Smooth muscle cell (in vitro differentiated cells): ENCODE measurements around the gene HSPB1. TPM values are rescaled to one million over a fixed set of nuclear protein-coding genes. Genes with fewer than 3 reads are reported as not detected.

ENCODE experiments used
- DNase-seq: peaks from one replicate; lab custom pipeline; 2025; ENCODE audit not compliant: unreplicated experiment; lab: John Stamatoyannopoulos, UW
- H2AFZ ChIP-seq: fragments of 200-600 bp; sonication (generic); 2 replicates; pipeline ENCODE4 v1.6.0; 2016; ENCODE audit warnings: antibody characterized with exemption, low read depth, mild to moderate bottlenecking
- H3F3A ChIP-seq: fragments of 200-600 bp; sonication (generic); 2 replicates; pipeline ENCODE4 v1.6.0; 2017; ENCODE audit warnings: antibody characterized with exemption, low read depth
- H3K27ac ChIP-seq: fragments of 200-600 bp; sonication (generic); 2 replicates; pipeline ENCODE4 v1.5.1; 2016; ENCODE audit warnings: low read depth, mild to moderate bottlenecking
- H3K27me3 ChIP-seq: fragments of 200-600 bp; sonication (generic); 2 replicates; pipeline ENCODE4 v1.6.1; 2016; ENCODE audit warnings: low read depth, mild to moderate bottlenecking
- H3K36me3 ChIP-seq: fragments of 200-600 bp; sonication (generic); 2 replicates; pipeline ENCODE4 v1.5.1; 2016; ENCODE audit warnings: low read depth
- H3K4me1 ChIP-seq: fragments of 200-600 bp; sonication (generic); 2 replicates; pipeline ENCODE4 v1.5.1; 2016; ENCODE audit warnings: low read depth
- H3K4me2 ChIP-seq: fragments of 200-600 bp; sonication (generic); 2 replicates; pipeline ENCODE4 v1.6.0; 2016; ENCODE audit warnings: mild to moderate bottlenecking
- H3K4me3 ChIP-seq: fragments of 200-600 bp; sonication (generic); 2 replicates; pipeline ENCODE4 v1.5.1; 2016; ENCODE audit warnings: mild to moderate bottlenecking
- H3K79me2 ChIP-seq: fragments of 200-600 bp; sonication (generic); 2 replicates; pipeline ENCODE4 v1.6.0; 2016; ENCODE audit warnings: low read depth, mild to moderate bottlenecking
- H3K9ac ChIP-seq: fragments of 200-600 bp; sonication (generic); 2 replicates; pipeline ENCODE4 v1.6.0; 2016; ENCODE audit warnings: low read depth
- H3K9me3 ChIP-seq: fragments of 200-600 bp; sonication (generic); replicated peaks from 2 replicates; pipeline ENCODE4 v1.5.1; 2016; ENCODE audit warnings: low read depth
- H4K20me1 ChIP-seq: fragments of 200-600 bp; sonication (generic); 2 replicates; pipeline ENCODE4 v1.6.0; 2016; ENCODE audit warnings: low read depth
- WGBS: methylation state at CpG from one replicate; pipeline ENCODE4 v1.1.7; 2016; ENCODE audit warnings: low lambda C conversion rate; 5-methylcytosine and 5-hydroxymethylcytosine counted together
- polyA plus RNA-seq: library from polyadenylated mRNA; unstranded; fragments of >200 nt; fragmentation: Nextera tagmentation; extraction: Ambion mirVana; gene quantifications from 2 replicates; pipeline ENCODE4 v1.2.1, GENCODE V29; 2016
- total RNA-seq: library from RNA; depleted of rRNA; stranded (reverse); fragments of >200 nt; gene quantifications from 2 replicates; pipeline ENCODE4 v1.2.3, GENCODE V29; 2014
- TF ChIP-seq, protein P1 (sequence below): fragments of 200-600 bp; sonication (generic); IDR thresholded peaks from 2 replicates; pipeline ENCODE4 v1.5.1; 2017; ENCODE audit warnings: borderline replicate concordance, mild to moderate bottlenecking, antibody characterized with exemption; ENCODE audit not compliant: insufficient read depth, poor library complexity, severe bottlenecking

HSPB1 gene
- total and polyA plus RNA-seq, 2 experiments from 2014 or later = 484 to 1,842 TPM

- no peak for DNase-seq
- Histone ChIP-seq H2AFZ (no peak overlapping the region), H3K36me3 (no peaks in the 10 kb centered on the region), H3K4me2 (no peak overlapping the region), H3F3A (peaks cover 16% of the 10 kb centered on the region), H3K9ac (no peak overlapping the region), H3K4me1 (peaks cover 15% of the 10 kb centered on the region), H3K27ac (no peak overlapping the region), H3K27me3 (no peaks in the 10 kb centered on the region), H3K79me2 (no peaks in the 10 kb centered on the region), H4K20me1 (peaks cover 10% of the 10 kb centered on the region), H3K9me3 (no peaks in the 10 kb centered on the region), H3K4me3 (no peak overlapping the region)
- 93% methylated on average over 5 of the region's 5 CpGs for WGBS
- TF ChIP-seq, protein P1, sequence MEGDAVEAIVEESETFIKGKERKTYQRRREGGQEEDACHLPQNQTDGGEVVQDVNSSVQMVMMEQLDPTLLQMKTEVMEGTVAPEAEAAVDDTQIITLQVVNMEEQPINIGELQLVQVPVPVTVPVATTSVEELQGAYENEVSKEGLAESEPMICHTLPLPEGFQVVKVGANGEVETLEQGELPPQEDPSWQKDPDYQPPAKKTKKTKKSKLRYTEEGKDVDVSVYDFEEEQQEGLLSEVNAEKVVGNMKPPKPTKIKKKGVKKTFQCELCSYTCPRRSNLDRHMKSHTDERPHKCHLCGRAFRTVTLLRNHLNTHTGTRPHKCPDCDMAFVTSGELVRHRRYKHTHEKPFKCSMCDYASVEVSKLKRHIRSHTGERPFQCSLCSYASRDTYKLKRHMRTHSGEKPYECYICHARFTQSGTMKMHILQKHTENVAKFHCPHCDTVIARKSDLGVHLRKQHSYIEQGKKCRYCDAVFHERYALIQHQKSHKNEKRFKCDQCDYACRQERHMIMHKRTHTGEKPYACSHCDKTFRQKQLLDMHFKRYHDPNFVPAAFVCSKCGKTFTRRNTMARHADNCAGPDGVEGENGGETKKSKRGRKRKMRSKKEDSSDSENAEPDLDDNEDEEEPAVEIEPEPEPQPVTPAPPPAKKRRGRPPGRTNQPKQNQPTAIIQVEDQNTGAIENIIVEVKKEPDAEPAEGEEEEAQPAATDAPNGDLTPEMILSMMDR = no peak
Measured at GRCh38 chr7:76315364-76315763, 12.9 kb downstream of the HSPB1 start.

DNA sequence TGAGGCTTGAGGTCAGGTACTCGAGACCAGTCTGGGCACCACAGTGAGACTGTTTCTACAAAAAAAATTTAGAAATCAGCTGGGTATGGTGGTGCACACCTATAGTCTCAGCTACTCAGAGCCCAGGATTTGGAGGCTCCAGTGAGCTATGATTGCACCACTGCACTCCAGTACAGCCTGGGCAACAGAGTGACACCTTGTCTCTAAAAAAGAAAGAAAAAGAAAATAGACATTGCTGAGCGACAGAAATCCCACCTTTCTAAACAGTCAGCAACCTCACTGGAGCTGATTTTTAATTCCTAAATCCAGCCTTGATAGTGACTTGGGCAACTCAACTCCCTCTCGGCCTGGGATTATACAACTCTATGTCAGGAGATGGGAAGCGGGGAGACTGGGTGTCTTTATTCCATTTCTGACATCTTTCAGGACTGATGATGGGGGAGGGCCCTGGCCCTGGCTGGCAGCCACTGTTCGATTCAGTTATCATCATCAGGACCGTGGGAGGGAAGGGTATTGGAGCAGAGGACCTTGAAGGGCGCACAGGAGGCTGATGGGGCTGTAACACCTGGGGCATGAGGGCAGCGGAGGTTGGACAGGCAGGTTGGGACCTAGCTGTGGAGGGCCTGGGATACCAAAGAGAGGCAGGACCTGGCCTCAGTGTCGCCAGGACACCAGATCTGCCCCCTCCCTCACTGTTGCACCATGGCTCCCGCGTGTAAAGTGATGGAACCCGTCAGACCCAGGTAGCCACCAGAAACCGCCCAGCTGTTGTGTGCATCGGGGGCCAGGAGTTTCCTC lies 14.7 kb downstream of the HSPB1 start:
- H3K4me1 ChIP-seq = peaks cover 15% of the 10 kb centered on the region
- H3K4me3 ChIP-seq = peak overlapping the region; percentile 76
- no peak overlapping the region for H2AFZ ChIP-seq
- WGBS = 80% methylated on average over 14 of the region's 14 CpGs
- H3K27me3 ChIP-seq = no peaks in the 10 kb centered on the region
- peaks cover 8% of the 10 kb centered on the region for H3K79me2 ChIP-seq
- peak overlapping the region; percentile 86 for H3K27ac ChIP-seq
- peaks cover 26% of the 10 kb centered on the region for H3F3A ChIP-seq
- peak overlapping the region; percentile 15 for H3K9ac ChIP-seq
- no peaks in the 10 kb centered on the region for H3K36me3 ChIP-seq
- DNase-seq = no peak
- no peaks in the 10 kb centered on the region for H3K9me3 ChIP-seq
- TF ChIP-seq, protein P1 = no peak
- peaks cover 18% of the 10 kb centered on the region for H4K20me1 ChIP-seq
- H3K4me2 ChIP-seq = peak overlapping the region; percentile 91

- Histone ChIP-seq H3K27ac (peak overlapping the region; percentile 86), H3K27me3 (no peaks in the 10 kb centered on the region), H3K4me2 (peak overlapping the region; percentile 91), H4K20me1 (peaks cover 26% of the 10 kb centered on the region), H3F3A (peaks cover 26% of the 10 kb centered on the region), H3K4me3 (peak overlapping the region; percentile 76), H3K9ac (peak overlapping the region; percentile 65), H2AFZ (peak overlapping the region; percentile 46), H3K79me2 (peaks cover 8% of the 10 kb centered on the region), H3K9me3 (no peaks in the 10 kb centered on the region), H3K4me1 (peaks cover 15% of the 10 kb centered on the region), H3K36me3 (no peaks in the 10 kb centered on the region)
- peak; percentile 86 for DNase-seq
- 3% methylated on average over 37 of the region's 50 CpGs for WGBS
- TF ChIP-seq, protein P1 = no peak
Measured at GRCh38 chr7:76317782-76318487, 15.5 kb downstream of the HSPB1 start.
